IPS DF 4.7 (cell line): ENCODE measurements around the gene CXCR2.

Experiments
- DNase-seq: peaks from one replicate; pipeline ENCODE4 v3.0.0-alpha.2; 2013; ENCODE audit warnings: low spot score; ENCODE audit errors: extremely low read depth

The CXCR2 gene

DNA sequence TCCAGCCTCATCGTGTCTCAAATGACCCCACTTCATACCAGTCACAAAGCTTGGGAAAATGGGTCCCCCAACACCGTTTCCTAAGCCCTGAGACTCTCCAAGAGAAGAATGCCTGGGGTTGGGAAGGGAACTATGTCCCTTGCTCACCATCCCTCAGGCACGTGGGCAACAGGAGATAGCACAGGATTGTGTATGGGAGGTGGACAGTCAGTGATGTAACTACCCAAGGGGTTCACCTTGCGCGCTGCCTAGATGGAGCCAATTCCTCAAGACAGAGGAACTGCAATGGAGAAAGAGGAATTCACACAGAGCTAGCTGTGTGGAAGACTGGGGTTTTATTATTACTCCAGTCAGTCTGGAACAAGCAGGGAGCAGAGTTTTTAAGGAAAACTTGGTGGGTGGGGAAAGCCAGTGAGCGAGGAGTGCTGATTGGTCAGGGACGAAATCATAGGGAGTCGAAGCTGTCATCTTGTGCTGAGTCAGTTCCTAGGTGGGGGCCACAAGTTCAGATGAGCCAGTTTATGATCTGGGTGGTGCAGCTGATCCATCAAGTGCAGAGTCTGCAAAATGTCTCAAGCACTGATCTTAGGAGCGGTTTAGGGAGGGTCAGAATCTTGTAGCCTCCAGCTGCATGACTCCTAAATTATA lies 54.8 kb downstream of the CXCR2 start:
- DNase-seq: no peak

DNA sequence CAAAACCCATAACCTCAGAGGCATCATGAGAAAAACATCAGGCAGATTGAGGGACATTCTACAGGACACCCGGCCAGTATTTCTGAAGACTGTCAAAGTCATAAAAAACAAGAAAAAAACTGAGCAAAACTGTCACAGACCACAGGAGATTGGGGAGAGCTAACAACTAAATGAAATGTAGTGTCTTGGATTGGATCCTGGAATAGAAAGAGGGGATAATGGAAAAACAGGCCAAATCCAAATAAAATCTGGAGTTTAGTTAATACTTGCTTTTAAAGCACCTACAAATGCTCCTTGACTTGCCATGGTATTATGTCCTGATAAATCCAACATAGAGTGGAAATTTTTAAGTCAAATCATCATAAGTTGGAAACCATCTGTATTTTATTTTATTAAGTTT lies 58.5 kb downstream of the CXCR2 start:
- no peak for DNase-seq

DNA sequence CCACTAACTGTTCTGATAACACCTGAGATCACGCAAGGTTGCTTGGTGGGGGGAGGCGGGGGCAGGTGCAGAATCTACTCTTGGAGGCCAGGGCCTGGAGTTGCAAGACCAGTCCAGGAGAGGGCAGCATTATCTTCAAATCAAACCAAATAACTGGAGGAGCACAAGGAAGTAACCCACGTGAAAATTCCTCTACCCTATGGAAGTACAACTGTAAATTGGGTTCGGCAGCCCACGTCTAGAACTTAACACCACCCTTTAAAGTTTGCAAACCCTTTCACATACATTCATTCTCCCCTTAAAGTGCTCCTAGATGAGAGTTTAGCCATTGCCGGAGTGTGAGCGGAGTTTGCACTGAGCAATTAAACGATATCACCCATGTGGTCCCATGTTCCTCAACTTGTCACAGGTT lies 60.5 kb downstream of the CXCR2 start:
- DNase-seq: no peak
